OCI-LY7 (cell line): ENCODE results near the gene BPIFB4. TPM values are rescaled to one million over a fixed set of nuclear protein-coding genes. Genes with fewer than 3 reads are reported as not detected.
"Not testable (repeated sequence)": the region's sequence is repeated elsewhere in the genome, so short reads cannot be mapped to it uniquely, and the experiment has no call there.

Experiments used
- BruUV-seq: library from RNA; stranded (reverse); fragments of 400-500 nt; replicated peaks from 2 replicates; lab custom pipeline; 2021; lab: Mats Ljungman, UMichigan
- CTCF ChIA-PET: fragments of 300-600 bp; sonication (Branson Sonifier 250); formaldehyde crosslinking; loops from one replicate; lab custom pipeline; 2022; ENCODE audit warnings: antibody characterized with exemption; ENCODE audit not compliant: unreplicated experiment; lab: Charles Lee
- POLR2A ChIA-PET: fragments of 300-600 bp; sonication (Branson Sonifier 250); formaldehyde crosslinking; loops from one replicate; lab custom pipeline; 2022; ENCODE audit warnings: antibody characterized with exemption; lab: Charles Lee
- DNase-seq: peaks from one replicate; pipeline ENCODE4 v3.0.0-alpha.2; 2015; ENCODE audit warnings: low spot score
- H2AFZ ChIP-seq: fragments of 200-600 bp; sonication (generic), shearing (Covaris generic); 2 replicates; pipeline ENCODE4 v1.6.1; 2014; ENCODE audit warnings: mild to moderate bottlenecking, antibody characterized with exemption, low read length, moderate library complexity
- H3K27ac ChIP-seq: fragments of 200-600 bp; sonication (generic); 2 replicates; pipeline ENCODE4 v1.5.1; 2014; ENCODE audit warnings: mixed run types, low read depth, mild to moderate bottlenecking, moderate library complexity, low read length, inconsistent platforms; ENCODE audit not compliant: poor library complexity, severe bottlenecking
- H3K36me3 ChIP-seq: fragments of 200-600 bp; sonication (generic); 2 replicates; pipeline ENCODE4 v1.6.1; 2014; ENCODE audit warnings: mild to moderate bottlenecking, antibody characterized with exemption, low read length, moderate library complexity, mixed read lengths; ENCODE audit not compliant: insufficient read depth
- H3K4me1 ChIP-seq: fragments of 200-600 bp; sonication (generic); 2 replicates; pipeline ENCODE4 v1.5.1; 2014; ENCODE audit warnings: mild to moderate bottlenecking, low read length; ENCODE audit not compliant: insufficient read depth, poor library complexity, severe bottlenecking
- H3K4me2 ChIP-seq: fragments of 200-600 bp; sonication (generic); 2 replicates; pipeline ENCODE4 v1.6.1; 2014; ENCODE audit warnings: mild to moderate bottlenecking, low read length
- H3K4me3 ChIP-seq: fragments of 200-600 bp; sonication (generic); 2 replicates; pipeline ENCODE4 v1.5.1; 2014; ENCODE audit warnings: mild to moderate bottlenecking, low read depth, low read length; ENCODE audit not compliant: poor library complexity, severe bottlenecking
- H3K79me2 ChIP-seq: fragments of 200-600 bp; sonication (generic); 2 replicates; pipeline ENCODE4 v1.6.1; 2016; ENCODE audit warnings: low read depth, mild to moderate bottlenecking, low read length, moderate library complexity, mixed read lengths; ENCODE audit not compliant: insufficient read depth
- H3K9me2 ChIP-seq: fragments of 200-600 bp; sonication (generic); 2 replicates; pipeline ENCODE4 v1.6.1; 2016; ENCODE audit warnings: mild to moderate bottlenecking, low read length, mixed read lengths; ENCODE audit not compliant: insufficient read depth
- H3K9me3 ChIP-seq: fragments of 200-600 bp; sonication (generic); 2 replicates; pipeline ENCODE4 v1.6.1; 2014; ENCODE audit warnings: mild to moderate bottlenecking, mixed run types, low read length, mixed read lengths
- H4K20me1 ChIP-seq: fragments of 200-600 bp; sonication (generic); 2 replicates; pipeline ENCODE4 v1.6.1; 2014; ENCODE audit warnings: mild to moderate bottlenecking, antibody characterized with exemption, low read length, moderate library complexity, mixed read lengths; ENCODE audit not compliant: insufficient read depth
- CTCF ChIP-seq: fragments of 200-600 bp; sonication (generic); conservative IDR thresholded peaks from 2 replicates; pipeline ENCODE4 v1.5.1; 2014; ENCODE audit warnings: mild to moderate bottlenecking, antibody characterized with exemption, low read length, moderate library complexity, mixed read lengths
- EZH2phosphoT487 ChIP-seq: fragments of 200-600 bp; sonication (generic); IDR thresholded peaks from 2 replicates; pipeline ENCODE4 v1.6.1; 2018; ENCODE audit warnings: low read depth, borderline replicate concordance, mild to moderate bottlenecking, mixed run types, antibody characterized with exemption, low read length, moderate library complexity, mixed read lengths
- intact Hi-C: fragments of 100-400 bp; cut with micrococcal nuclease; formaldehyde crosslinking; loops from one replicate; pipeline ENCODE4 v1.10.0; 2022; ENCODE audit not compliant: unreplicated experiment
- total RNA-seq, 2 experiments: library from RNA; depleted of rRNA in 1 of 2; stranded (reverse); fragments of >200 nt in 1 of 2; shearing (Covaris generic) in 1 of 2; gene quantifications; 2 replicates each; pipeline ENCODE4 v1.2.3, GENCODE V29; 2014 to 2022

Gene BPIFB4
- total RNA-seq, 2 experiments from 2014 or later: not detected

- ChIA-PET POLR2A (no interaction called here), CTCF (no interaction called here)
- intact Hi-C loops: no loop called here
- BruUV-seq: no TSS peak
- H3K36me3 ChIP-seq: no peaks in the 10 kb centered on the region
- no peaks in the 10 kb centered on the region for H3K79me2 ChIP-seq
- H3K9me3 ChIP-seq: no peaks in the 10 kb centered on the region
- no peak overlapping the region for H2AFZ ChIP-seq
- TF ChIP-seq CTCF: no peak
- no peak for TF ChIP-seq EZH2phosphoT487
- H3K4me3 ChIP-seq: no peak overlapping the region
- DNase-seq: no peak
- no peaks in the 10 kb centered on the region; the same call in 1 of the 2 replicates for H4K20me1 ChIP-seq
- H3K9me2 ChIP-seq: no peaks in the 10 kb centered on the region
- H3K4me2 ChIP-seq: no peak overlapping the region
- H3K4me1 ChIP-seq: no peaks in the 10 kb centered on the region
- no peak overlapping the region for H3K27ac ChIP-seq
These were observed 14.1 kb downstream of the BPIFB4 start for GRCh38 chr20:33093582-33093981.

GRCh38 chr20:33095249-33095648 lies 15.8 kb downstream of the BPIFB4 start:
- DNase-seq: no peak
- Histone ChIP-seq H3K9me3 (no peaks in the 10 kb centered on the region), H3K4me1 (no peaks in the 10 kb centered on the region), H3K27ac (no peak overlapping the region), H3K9me2 (no peaks in the 10 kb centered on the region), H2AFZ (no peak overlapping the region), H4K20me1 (no peaks in the 10 kb centered on the region; the same call in 1 of the 2 replicates), H3K4me2 (no peak overlapping the region), H3K4me3 (no peak overlapping the region), H3K36me3 (no peaks in the 10 kb centered on the region), H3K79me2 (no peaks in the 10 kb centered on the region)
- ChIA-PET POLR2A (interaction anchor here (0.6 kb wide), 1 partner anchor 124 kb away, joined by 3 read pairs; no protein-coding TSS in a partner anchor), CTCF (no interaction called here)
- no TSS peak for BruUV-seq
- TF ChIP-seq CTCF (no peak), EZH2phosphoT487 (no peak)
- intact Hi-C loops: no loop called here

- not testable (repeated sequence) for H3K4me2 ChIP-seq, H3K9me2 ChIP-seq, H2AFZ ChIP-seq, H3K79me2 ChIP-seq, BruUV-seq, H4K20me1 ChIP-seq, H3K36me3 ChIP-seq, H3K4me3 ChIP-seq, H3K9me3 ChIP-seq, H3K27ac ChIP-seq, H3K4me1 ChIP-seq
- CTCF ChIA-PET: interaction anchor here (0.9 to 1.4 kb wide), 3 partner anchors 109 to 306 kb away, joined by 3 read pairs; no protein-coding TSS in a partner anchor
- POLR2A ChIA-PET: interaction anchor here (0.6 kb wide), 1 partner anchor 124 kb away, joined by 3 read pairs; no protein-coding TSS in a partner anchor
- intact Hi-C loops: loop anchor here (1.0 kb wide), 2 partner anchors 194 to 306 kb away; no protein-coding TSS in a partner anchor
- TF ChIP-seq CTCF: peak; percentile 91
- peak; percentile 65 for DNase-seq
These were observed 16.6 kb downstream of the BPIFB4 start for GRCh38 chr20:33095902-33096584.
